GM23248 (cell line): ENCODE data around the gene AHRR.

Source experiments
- EZH2 ChIP-seq: fragments of 200-600 bp; sonication (generic); IDR thresholded peaks from 2 replicates; pipeline ENCODE4 v1.6.1; 2018; ENCODE audit warnings: antibody characterized with exemption, mild to moderate bottlenecking; ENCODE audit not compliant: insufficient read depth, poor library complexity, severe bottlenecking
- EZH2phosphoT487 ChIP-seq: fragments of 200-600 bp; sonication (generic); IDR thresholded peaks from 2 replicates; pipeline ENCODE4 v1.6.1; 2018; ENCODE audit warnings: antibody characterized with exemption, moderate library complexity, mild to moderate bottlenecking, low read depth; ENCODE audit not compliant: insufficient read depth

DNA sequence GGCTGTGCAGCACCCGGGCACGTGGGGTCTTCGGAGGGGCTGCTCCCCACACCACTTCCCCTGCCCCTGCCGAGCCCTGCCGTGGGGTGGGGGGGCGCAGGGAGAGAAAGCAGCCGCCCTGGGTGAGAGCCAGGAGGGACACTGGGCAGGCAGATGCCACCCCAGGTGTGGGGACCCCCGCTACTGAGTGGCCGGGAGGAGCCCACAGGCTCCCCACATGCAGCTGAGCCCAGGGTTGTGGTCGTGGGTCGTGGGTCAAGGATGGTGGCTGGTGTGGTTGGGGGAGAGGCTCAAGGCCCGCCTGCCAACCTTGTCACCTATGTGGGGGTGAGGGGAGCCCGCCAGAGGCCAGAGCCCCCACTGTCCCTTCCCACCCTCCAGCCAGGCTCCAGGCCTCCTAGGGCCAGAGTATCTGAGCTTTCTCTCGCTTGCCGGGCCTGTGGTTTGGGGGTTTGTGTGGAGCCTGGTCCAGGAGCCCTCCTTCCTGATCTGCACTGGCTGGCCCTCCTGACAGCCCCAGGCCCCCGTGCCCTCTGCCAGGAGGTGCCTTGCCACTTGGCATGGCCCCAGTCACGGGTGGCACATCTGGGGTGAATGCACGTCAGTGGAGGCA, 157.0 kb downstream of the AHRR start:
- no peak for TF ChIP-seq EZH2
- no peak for TF ChIP-seq EZH2phosphoT487
